GM21576 (cell line): ENCODE results near the gene IRGQ.
"Not testable (repeated sequence)": the region's sequence is repeated elsewhere in the genome, so short reads cannot be mapped to it uniquely, and the experiment has no call there.

Source experiments
- ATAC-seq: cut with Tn5 transposase; IDR thresholded peaks from one replicate; pipeline ENCODE4 v1.9.1; 2021; ENCODE audit warnings: mild to moderate bottlenecking, moderate library complexity; ENCODE audit not compliant: unreplicated experiment

Gene IRGQ

DNA sequence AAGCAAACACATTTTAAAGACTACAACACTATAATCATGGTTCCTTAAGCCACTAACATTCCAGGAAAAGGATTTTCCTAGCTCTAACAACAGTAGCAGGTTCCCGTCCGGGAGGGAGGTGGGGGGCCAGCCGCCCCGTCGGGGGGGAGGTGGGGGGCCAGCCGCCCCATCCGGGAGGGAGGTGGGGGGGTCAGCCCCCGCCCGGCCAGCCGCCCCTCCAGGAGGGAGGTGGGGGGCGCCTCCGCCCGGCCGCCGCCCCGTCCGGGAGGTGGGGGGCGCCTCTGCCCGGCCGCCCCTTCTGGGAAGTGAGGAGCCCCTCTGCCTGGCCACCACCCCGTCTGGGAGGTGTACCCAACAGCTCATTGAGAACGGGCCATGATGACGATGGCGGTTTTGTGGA lies 48.0 kb downstream of the IRGQ start:
- not testable (repeated sequence) for ATAC-seq

DNA sequence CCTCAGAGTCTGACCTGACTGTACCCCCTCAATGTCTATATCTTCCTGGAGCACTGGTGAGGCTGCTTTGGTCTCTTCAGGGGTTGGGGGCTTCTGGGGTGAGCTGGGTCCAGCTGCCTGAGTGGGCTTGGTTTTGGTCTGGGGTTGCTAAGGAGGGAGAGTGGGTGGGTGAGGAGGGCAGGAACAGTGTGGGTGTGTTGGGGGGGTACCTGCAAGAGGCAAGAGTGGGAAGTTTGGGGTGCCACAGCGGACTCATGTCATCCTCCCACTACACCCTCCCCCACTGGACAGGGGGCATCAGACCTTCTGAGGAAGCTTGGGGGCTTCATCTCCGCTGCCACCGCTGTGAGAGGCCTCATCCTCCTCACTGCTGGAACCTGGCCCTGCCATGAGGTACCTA lies 49.4 kb downstream of the IRGQ start:
- no peak for ATAC-seq

DNA sequence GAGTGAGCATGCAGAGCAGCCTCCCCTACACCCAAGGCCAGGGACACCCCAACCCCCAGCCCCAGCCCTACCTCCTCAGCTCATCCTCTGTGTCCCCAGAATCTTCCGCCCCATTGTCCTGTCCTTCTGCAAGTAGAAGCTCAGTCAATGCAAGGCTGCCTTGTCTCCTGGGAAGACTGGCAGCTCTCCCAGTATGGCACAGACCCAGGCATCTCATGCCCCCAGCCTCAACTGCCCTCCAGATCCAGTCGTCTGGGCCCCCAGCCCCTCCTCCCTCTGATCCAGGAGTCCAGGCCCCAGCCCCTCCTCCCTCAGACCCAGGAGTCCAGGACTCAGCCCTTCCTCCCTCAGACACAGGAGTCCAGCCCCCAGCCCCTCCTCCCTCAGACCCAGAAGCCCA lies 50.0 kb downstream of the IRGQ start:
- no peak for ATAC-seq

DNA sequence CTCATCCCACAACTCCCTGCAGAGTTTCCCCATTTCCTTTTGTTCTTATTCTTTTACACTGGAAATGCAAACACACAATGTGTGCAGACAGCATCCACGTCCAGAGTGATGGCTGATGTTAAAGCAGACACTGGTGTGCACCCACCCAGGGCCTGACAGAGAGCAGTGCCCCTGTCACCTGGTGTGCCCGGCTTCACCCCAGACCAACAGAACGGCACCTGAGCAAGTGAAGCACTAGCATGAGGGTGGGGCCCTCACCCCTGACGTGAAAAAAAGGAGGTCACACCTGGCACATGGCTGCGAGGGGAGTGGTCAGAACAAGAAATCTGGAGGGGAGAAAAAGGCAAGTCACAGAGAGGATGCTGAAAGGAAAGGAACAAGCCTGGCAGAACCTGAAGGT lies 50.7 kb downstream of the IRGQ start:
- no peak for ATAC-seq

DNA sequence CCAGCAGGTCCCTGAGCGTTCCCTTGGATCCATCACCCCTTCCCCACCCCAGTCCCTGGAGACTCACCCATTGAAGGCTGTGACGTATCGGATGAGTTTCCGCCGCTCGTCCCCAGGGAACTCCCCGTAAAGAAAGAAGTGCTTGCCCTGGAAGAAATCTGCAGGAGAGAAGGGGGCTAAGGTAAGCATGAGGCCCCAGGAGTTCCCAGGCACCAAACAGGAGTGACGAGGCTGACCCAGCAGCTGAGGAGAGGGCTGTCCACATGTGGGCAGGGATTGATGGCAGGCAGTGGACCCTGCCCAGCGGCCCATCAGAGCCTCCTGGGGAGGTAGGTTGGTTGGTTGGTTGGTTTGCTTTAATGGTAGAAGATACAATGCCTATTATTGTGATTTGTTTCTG lies 51.9 kb downstream of the IRGQ start:
- ATAC-seq = no peak

DNA sequence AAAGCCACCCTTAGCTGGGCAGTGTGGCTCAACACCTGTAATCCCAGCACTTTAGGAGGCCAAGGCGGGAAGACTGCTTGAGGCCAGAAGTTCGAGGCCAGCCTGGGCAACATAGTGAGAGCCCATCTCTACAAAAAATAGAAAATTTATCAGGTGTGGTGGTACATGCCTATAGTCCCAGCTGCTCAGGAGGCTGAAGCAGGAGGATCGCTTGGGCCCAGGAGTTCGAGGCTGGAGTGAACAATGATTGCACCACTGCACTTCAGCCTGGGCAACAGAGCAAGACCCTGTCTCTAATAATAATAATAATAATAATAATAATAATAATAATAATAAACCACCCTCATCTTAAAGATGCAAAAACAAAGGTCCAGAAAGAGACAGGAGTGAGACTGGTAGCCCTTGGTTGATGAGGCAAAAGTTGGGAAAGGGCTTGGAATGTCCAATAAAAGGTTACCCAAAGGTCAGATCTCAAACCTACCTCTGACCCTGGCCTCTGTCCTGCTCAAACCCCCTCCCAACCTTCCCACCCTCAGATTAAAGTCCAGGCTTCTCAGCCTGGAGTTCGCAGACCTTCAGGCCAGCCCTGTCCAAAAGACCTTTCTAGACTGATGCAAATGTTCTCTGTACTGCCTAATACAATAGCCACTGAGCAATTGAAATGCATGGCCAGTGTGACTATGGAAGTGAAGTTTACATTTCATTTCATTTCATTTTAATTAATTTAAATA lies 53.8 kb downstream of the IRGQ start:
- ATAC-seq = no peak

DNA sequence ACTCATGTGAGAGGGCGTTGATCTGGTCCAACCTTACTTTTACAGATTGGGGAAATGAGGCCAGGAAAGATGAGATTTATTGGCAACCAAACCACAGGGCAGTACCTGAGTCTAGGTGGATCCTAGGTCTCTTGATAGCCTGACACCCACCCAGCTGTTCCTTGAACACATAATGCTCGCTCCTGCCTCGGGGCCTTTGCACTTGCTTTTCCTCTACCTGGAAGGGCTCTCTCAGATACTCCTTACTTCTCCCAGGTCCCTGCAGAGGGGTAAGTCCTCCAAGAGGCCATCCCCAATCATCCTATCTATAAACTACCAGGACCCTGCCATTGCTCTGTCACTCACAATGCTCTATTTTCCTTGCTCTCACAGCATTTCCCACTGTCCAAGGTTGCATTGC lies 55.6 kb downstream of the IRGQ start:
- no peak for ATAC-seq

DNA sequence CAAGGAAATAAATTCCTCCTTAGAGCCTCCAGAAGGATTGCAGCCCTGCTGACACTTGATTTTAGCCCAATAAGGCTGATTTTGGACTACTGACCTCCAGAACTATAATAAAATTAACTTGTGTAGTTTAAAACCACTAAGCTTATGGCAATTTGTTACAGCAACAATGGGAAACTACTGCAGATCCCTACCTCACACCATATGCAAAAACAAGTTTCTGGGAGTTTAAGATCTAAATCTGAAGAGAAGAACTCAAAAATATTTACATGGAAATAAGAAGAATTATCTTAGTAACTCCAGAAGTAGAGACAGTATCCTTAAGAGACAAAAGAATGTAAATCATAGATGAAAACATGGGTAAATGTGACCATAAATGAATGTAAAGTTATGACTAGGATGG lies 57.0 kb downstream of the IRGQ start:
- no peak for ATAC-seq

DNA sequence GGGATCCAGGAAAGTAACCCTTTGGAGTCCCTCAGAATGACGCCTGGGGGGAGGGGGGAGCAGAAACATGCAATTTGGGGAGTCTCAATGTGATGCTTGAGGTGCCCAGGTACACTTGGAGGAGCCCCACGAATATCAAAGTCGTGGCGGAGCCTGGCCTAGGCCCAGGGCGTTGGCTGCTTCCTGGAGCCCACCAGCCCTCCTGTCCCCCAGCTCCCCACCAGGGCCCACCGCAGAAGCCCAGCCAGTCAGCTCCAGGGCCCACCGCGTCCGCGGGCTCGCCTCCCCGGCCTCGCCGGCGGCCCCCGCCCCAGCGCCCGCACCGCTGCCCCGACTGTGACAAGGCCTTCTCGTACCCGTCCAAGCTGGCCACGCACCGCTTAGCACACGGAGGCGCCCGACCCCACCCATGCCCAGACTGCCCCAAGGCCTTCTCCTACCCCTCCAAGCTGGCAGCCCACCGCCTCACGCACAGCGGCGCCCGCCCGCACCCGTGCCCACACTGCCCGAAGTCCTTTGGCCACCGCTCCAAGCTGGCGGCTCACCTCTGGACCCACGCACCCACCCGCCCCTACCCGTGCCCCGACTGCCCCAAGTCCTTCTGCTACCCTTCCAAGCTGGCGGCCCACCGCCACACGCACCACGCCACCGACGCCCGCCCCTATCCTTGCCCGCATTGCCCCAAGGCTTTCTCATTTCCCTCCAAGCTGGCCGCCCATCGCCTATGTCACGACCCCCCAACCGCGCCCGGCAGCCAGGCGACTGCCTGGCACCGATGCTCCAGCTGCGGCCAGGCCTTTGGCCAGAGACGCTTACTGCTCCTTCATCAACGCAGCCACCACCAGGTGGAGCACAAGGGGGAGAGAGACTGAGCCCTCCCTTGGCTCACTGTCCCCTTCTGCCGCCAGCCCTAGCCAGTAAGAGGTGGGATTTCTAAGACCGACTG lies 60.8 kb downstream of the IRGQ start:
- ATAC-seq = no peak
